HL-60 (cell line): ENCODE measurements around the gene BRK1.
"Not testable (repeated sequence)": the region's sequence is repeated elsewhere in the genome, so short reads cannot be mapped to it uniquely, and the experiment has no call there.

Experiments
- DNase-seq, 2 experiments: peaks; one replicate each; pipeline ENCODE4 v3.0.0-alpha.2; 2010 to 2020; ENCODE audit warnings: low read depth in 1 of 2, low spot score in 1 of 2
- H3K27ac ChIP-seq: fragments of 250-450 bp; sonication (Bioruptor Pico); replicated peaks from 2 replicates; pipeline ENCODE4 v1.5.1; 2020; ENCODE audit warnings: mild to moderate bottlenecking, moderate library complexity
- H3K27me3 ChIP-seq: fragments of 250-450 bp; sonication (Bioruptor Pico); 2 replicates; pipeline ENCODE4 v1.5.1; 2021; ENCODE audit warnings: mild to moderate bottlenecking, moderate library complexity; ENCODE audit not compliant: insufficient read depth, poor library complexity, severe bottlenecking
- H3K4me3 ChIP-seq: replicated peaks from 2 replicates; pipeline ENCODE4 v1.5.1; 2011; ENCODE audit warnings: mild to moderate bottlenecking, control low read depth, low read length; ENCODE audit not compliant: insufficient read depth
- CTCF ChIP-seq: IDR thresholded peaks from one replicate; pipeline ENCODE4 v1.5.1; 2011; ENCODE audit warnings: low read length, control low read depth, inconsistent platforms; ENCODE audit not compliant: insufficient read depth
- GABPA ChIP-seq: IDR thresholded peaks from 2 replicates; pipeline ENCODE4 v1.6.1; 2012; ENCODE audit warnings: low read depth
- POLR2AphosphoS5 ChIP-seq: IDR thresholded peaks from 2 replicates; pipeline ENCODE4 v1.6.1; 2012; ENCODE audit warnings: low read depth
- REST ChIP-seq: IDR thresholded peaks from 2 replicates; pipeline ENCODE4 v1.6.1; 2012; ENCODE audit warnings: low read depth; ENCODE audit not compliant: insufficient replicate concordance
- SPI1 ChIP-seq: IDR thresholded peaks from 2 replicates; pipeline ENCODE4 v1.6.1; 2012; ENCODE audit warnings: low read depth, mild to moderate bottlenecking, borderline replicate concordance
- long read RNA-seq: library from polyadenylated mRNA; unstranded; transcript quantifications from one replicate; pipeline ENCODE4 v2.0.0, GENCODE V29; 2020

BRK1 gene
- long read RNA-seq, transcript BRK1-201 (3 exons, 1,233 nt), result major isoform, 227 of 243 reads
- long read RNA-seq, partial matches to known transcripts, result 4 of 243 reads
- long read RNA-seq, other reads (novel, unspliced or antisense), result 12 of 243 reads

DNA sequence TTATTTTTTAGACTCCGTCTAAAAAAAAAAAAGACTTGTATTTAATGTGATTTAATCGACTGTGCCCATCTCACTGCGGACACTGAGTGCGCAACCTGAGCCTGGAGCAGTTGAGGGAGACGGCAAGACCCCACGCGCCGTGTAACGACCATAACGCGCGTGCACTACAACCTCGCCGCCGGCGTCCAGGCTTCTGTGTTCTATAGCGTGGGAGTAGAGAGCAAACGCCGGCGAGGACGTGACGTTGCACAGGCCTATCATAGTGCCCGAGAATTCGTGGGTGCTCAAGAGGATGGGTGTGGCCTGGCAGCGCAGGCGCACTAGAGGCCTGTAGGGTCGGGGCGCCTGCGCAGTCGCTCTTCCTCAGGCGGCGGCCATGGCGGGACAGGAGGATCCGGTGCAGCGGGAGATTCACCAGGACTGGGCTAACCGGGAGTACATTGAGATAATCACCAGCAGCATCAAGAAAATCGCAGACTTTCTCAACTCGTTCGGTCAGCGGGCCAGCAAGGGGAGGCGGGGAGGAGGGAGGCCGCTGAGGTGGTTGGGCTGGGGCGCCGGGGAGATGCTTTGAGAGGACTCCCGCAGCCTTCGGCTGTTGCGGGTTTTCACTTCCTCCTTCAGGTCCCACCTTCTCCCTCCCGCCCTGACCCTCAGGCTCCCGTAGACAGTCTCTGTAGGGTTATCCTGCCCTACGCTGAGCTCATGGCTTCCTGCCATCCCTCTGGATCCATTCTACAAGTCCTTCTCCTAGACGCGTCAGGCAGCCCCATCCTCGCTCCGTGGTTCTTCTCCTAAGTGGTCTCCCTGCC lies at the start of gene BRK1:
BRK1 (plus strand) TSS at position 350 of the 812 bp plus-strand sequence; CDS start at position 377, 27 bp downstream.
- Histone ChIP-seq H3K27ac (peak within 1 kb of the TSS; percentile 81), H3K27me3 (no peaks in the 10 kb centered on the region), H3K4me3 (peak within 1 kb of the TSS; percentile 94)
- TF ChIP-seq GABPA (no peak), CTCF (no peak), REST (peak; percentile 63), POLR2AphosphoS5 (peak; percentile 97), SPI1 (peak; percentile 81; the same call in 1 of the 2 replicates)
- peak; percentile 94 to 96 for DNase-seq

DNA sequence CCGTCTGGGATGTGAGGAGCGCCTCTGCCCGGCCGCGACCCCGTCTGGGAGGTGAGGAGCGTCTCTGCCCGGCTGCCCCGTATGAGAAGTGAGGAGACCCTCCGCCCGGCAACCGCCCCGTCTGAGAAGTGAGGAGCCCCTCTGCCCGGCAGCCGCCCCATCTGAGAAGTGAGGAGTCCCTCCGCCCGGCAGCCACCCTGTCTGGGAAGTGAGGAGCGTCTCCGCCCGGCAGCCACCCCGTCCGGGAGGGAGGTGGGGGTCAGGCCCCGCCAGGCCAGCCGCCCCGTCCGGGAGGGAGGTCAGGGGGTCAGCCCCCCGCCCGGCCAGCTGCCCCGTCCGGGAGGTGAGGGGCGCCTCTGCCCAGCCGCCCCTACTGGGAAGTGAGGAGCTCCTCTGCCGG lies 45.4 kb upstream of the BRK1 start:
- not testable (repeated sequence) for H3K27me3 ChIP-seq, DNase-seq, H3K4me3 ChIP-seq, H3K27ac ChIP-seq

GRCh38 chr3:10074666-10075065 lies 40.8 kb upstream of the BRK1 start:
- no peak for DNase-seq
- Histone ChIP-seq H3K4me3 (no peak overlapping the region), H3K27me3 (no peaks in the 10 kb centered on the region), H3K27ac (no peak overlapping the region)
- no peak for TF ChIP-seq SPI1
- no peak for TF ChIP-seq POLR2AphosphoS5
- no peak for TF ChIP-seq GABPA
- TF ChIP-seq CTCF, result no peak

DNA sequence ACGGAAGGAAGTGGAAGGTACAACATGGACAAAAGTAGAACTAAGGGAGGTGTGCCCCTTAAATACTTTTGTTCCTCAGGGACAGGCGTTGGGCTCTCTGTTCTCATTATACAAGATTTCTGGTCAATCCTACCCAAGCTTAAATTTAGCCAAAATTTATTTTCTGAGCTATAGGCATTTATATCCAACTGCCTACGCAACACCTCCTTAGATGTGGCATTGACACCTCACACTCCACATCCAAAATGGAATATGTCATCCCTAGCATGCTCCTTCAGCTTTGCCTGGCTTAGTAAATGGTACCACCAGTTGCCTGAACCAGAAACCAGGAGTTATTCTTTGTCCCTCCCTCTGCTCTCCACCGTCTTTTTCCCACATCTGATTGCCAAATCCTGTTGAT lies 33.6 kb upstream of the BRK1 start:
- no peak for DNase-seq
- Histone ChIP-seq H3K27me3 (no peaks in the 10 kb centered on the region), H3K27ac (no peak overlapping the region), H3K4me3 (no peak overlapping the region)
- TF ChIP-seq CTCF, result no peak
- TF ChIP-seq POLR2AphosphoS5, result no peak

DNA sequence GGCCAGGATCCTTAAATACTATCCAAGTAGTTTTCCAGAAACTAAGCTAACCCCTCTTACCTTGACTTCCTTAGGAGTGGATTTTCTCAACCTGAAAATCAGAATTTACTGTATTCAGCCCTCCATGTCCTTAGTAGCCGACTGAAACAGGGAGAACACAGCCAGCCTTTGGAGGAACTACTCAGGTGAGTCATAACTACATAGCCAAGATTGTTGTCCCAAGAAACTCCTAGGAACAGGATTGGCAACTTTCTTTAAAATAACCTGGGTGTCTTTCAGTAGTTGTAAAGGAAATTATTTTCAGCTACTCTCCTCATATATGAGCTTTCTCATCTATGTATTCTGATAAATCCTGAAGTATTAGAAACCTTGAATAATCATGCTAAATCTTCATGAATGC lies 29.7 kb upstream of the BRK1 start:
- Histone ChIP-seq H3K27ac (no peak overlapping the region), H3K4me3 (no peak overlapping the region), H3K27me3 (no peaks in the 10 kb centered on the region)
- no peak for DNase-seq
- no peak for TF ChIP-seq CTCF
- TF ChIP-seq SPI1, result no peak
- TF ChIP-seq REST, result no peak
- no peak for TF ChIP-seq GABPA
- TF ChIP-seq POLR2AphosphoS5, result no peak
